Measurements from ENCODE around the gene YTHDF2.
"Not testable (repeated sequence)": the region's sequence is repeated elsewhere in the genome, so short reads cannot be mapped to it uniquely, and the experiment has no call there.

The YTHDF2 gene

DNA sequence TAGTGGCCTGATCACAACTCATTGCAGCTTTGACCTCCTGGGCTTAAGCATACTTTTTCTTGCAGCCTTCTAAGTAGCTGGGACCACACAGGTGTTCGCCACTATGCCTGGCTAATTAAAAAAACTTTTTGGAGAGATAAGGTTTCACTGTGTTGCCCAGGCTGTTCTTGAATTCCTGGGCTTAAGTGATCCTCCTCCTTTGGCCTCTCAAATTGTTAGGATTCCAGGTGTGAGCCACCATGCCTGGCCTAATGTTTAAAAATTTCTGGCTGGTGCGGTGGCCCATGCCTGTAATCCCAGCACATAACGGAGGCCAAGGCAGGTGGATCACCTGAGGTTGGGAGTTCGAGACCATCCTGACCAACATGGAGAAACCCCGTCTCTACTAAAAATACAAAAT is 24.4 kb downstream of the YTHDF2 start:
- no peak for DNase-seq

GRCh38 chr1:28766532-28767183 is 29.9 kb downstream of the YTHDF2 start:
- no peak for DNase-seq

GRCh38 chr1:28770601-28771165 is 33.9 kb downstream of the YTHDF2 start:
- DNase-seq, result no peak

- DNase-seq, result not testable (repeated sequence)
Measured at GRCh38 chr1:28771921-28772320, 35.2 kb downstream of the YTHDF2 start.

DNA sequence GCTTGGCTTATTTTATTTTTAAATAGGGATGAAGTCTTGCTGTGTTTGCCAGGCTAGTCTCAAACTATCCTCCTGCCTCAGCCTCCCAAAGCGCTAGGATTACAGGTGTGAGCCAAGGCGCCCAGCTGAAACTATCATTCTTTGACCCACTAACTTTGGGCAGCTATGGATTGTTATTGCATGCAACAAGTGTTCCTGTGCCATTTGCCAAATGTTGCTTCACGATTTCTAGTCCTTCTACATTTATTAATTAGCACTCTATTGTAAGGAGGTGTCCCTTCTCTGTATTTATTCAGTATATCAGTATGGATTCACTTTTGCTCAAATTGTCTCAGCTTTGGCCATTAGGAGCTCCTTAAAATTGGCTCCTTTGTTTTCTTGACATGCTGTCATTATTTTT is 36.4 kb downstream of the YTHDF2 start:
- no peak for DNase-seq

- DNase-seq, result peak; percentile 65
Measured at GRCh38 chr1:28775121-28775942, 38.6 kb downstream of the YTHDF2 start.

- DNase-seq, result no peak
Measured at GRCh38 chr1:28776341-28776740, 39.6 kb downstream of the YTHDF2 start.

DNA sequence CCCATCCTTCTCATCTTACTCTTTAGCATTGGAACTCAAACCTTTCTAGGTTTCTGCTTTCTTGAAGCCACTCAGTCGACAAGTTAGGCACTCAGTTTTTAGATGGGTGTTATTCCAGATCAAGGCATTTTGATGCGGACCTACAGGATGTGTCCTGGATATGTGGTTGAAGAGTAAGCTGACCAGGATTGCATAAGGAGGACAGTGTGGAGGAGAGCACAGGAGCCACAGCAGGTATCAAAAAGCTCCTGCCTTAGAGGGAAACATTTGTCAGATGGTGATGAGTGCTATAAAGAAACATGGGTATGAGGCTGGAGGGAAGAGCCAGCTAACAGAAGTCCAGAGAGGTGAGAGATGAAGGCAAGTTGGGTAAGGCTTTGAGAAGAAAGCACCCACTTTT is 41.3 kb downstream of the YTHDF2 start:
- DNase-seq, result no peak

GRCh38 chr1:28779751-28780408 is 43.1 kb downstream of the YTHDF2 start:
- no peak for DNase-seq

- no peak for DNase-seq
Measured at GRCh38 chr1:28781305-28781704, 44.6 kb downstream of the YTHDF2 start.

DNA sequence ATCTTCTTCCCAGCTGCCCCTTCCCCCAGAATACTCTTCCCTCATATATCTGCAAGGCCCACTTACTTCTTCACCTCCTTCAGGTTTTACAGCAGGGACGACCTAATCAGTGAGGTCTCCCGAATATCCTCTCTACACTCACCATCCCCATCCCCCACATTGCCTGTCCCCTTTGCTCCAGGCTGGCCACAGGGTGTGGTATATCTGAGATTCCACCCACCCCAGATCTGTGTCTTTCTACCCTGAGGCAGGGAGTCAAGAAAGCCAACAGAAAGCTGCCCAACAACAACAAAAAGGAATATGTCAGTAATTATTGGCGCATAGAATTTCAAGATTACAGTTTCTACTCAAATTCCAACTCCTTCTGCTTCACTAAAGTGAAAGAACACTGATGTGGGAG is 45.3 kb downstream of the YTHDF2 start:
- DNase-seq, result no peak

GRCh38 chr1:28783363-28783762 is 46.6 kb downstream of the YTHDF2 start:
- no peak for DNase-seq

- DNase-seq, result no peak
Measured at GRCh38 chr1:28789412-28789811, 52.7 kb downstream of the YTHDF2 start.

DNA sequence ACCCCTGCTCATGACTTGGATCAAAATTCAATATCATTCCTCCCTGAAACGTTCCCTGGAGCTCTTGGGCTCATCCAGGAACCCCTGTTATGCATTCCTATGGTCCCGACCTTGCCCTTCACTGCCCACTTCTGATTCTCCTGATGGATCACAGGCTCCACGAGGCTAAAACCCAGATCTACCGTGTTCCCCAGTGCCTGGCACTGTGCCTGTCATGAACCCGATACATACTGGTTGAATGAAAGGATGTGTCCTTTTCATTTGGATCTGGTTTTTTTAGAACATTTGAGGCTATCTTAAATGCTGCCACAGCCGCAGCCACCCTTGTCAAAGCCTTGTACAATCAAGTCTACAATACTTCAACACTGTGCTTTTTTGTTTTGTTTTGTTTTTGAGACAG is 53.1 kb downstream of the YTHDF2 start:
- DNase-seq, result no peak

GRCh38 chr1:28790377-28791035 is 53.8 kb downstream of the YTHDF2 start:
- DNase-seq, result no peak

- not testable (repeated sequence) for DNase-seq
Measured at GRCh38 chr1:28791929-28792328, 55.2 kb downstream of the YTHDF2 start.

- no peak for DNase-seq
Measured at GRCh38 chr1:28792644-28793121, 55.9 kb downstream of the YTHDF2 start.

DNA sequence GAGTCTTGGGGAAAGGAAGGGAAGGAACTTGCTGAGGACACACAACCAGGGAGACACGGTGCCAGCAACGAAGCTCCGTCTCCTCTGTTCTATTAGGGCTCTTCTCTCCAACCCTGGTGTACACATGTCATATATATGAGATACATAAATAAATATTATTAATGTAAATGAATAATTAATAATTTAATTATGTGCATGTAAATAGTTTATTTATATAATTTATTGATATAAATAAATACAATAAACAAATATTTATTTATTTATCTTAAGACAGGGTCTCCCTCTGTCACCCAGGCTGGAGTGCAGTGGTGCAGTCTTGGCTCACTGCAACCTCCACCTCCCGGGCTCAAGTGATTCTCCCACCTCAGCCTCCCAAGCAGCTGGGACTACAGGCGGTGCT is 57.8 kb downstream of the YTHDF2 start:
- not testable (repeated sequence) for DNase-seq

DNA sequence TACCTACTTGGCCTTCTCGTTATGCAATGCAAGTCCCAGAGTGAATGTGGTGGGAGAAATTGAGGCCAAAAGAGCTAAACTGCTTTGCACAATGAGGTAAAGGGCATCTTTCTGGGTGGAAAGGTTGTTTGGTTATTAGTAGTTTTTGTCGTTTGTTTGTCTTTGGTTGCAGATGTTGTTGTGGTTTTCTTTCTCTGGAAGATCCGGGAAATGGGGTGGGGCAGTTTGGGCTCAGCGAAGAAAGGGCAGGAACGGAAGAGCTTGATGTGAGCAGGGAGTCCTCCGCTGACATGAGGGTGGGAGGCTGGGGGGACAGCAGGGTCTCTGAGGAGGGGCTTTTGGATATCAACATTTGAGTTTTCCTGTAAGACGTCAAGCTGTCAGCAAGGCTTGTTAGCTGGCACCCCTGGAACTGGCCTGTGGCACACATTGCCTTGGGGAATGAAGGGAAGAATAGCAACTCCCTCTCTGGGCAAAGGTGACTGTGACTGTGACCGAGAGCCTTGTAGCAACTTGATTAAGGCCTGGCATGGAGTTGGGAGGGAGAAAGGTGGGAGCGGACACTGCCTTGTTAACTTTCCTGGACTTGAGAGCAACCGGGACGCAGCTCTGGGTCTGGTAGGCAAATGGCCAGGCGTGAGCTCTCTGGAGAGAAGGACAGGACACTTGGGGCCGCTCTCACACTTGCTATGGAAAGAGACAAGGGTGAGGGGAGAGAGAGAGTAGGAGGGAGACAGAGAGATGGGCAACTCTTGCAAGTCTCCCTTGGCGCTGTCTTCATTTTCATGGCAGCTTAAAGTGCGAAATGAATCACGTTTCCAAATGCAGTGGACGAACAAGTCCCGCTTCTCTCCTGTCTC is 59.8 kb downstream of the YTHDF2 start:
- no peak for DNase-seq

GRCh38 chr1:28800324-28800723 is 63.6 kb downstream of the YTHDF2 start:
- DNase-seq, result no peak

- no peak for DNase-seq
Measured at GRCh38 chr1:28801461-28801860, 64.7 kb downstream of the YTHDF2 start.

GRCh38 chr1:28803051-28803450 is 66.3 kb downstream of the YTHDF2 start:
- no peak for DNase-seq
